Measurements from ENCODE around the gene AVPR2.
A peak's percentile ranks its signal among the peaks of the same experiment; 100 is the strongest.

Gene AVPR2

GRCh38 chrX:153903991-153904957, at the start of gene AVPR2:
AVPR2 (plus strand) TSS chrX:153904673; CDS start chrX:153905146, 473 bp downstream.
- no peak for DNase-seq

GRCh38 chrX:153854702-153855101, 49.8 kb upstream of the AVPR2 start:
- DNase-seq, result no peak

DNA sequence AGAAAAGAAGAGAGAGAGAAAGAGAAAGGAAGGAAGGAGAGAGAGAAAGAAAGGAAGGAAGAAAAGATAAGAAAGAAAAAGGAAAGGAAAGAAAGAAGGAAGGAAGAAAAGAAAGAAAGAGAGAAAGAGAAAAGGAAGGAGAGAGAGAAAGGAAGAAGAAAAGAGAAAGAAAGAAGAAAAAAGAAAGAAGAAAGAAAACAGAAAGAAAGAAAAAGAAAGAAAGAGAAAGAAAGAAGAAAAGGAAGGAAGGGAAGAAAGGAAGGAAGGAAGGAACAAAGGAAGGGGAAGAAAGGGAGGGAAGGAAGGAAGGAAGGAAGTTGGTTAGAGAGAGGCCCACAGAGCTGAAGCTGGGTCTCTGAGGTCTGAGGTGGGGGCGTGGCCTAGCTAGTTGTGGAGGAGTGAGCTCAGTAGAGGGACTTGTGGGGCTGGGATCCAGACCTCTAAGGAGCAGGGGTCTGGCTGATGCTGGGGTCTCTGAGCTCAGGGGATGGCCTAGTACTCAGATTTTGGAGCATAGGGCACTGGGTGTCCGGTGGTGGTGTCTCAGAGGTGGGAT, 47.0 kb upstream of the AVPR2 start:
- no peak for DNase-seq

- DNase-seq, result no peak
Measured at GRCh38 chrX:153861151-153861550, 43.3 kb upstream of the AVPR2 start.

DNA sequence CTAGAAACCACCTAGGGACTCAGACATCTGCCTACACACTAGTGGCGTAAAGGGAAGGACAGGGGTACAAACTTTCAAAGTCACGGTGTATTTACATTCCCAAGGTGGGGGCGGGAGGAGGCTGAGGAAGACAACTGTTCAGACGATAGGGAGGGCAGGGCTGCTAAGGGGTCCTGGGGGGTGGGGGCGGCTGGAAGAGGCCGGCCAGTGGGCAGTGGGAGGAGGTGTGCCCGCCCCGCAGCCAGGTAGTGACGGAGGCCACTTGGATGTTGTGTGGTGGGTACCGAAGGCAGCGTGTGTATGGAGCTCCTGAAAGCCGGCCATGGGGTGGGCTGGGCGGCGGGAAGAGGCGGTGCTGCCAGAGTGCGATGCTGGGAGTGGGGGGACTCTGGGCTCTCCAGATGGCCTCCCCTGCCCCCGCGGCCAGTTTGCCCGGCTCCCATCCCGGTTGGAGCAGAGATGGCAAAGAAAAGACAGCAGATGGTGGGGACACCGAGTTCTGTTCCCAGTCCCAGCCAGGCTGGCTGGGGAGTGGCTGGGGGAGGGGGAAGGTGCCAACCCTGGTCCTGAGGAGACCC, 42.7 kb upstream of the AVPR2 start:
- peak in 1 of 2 experiments; percentile 50 for DNase-seq

DNA sequence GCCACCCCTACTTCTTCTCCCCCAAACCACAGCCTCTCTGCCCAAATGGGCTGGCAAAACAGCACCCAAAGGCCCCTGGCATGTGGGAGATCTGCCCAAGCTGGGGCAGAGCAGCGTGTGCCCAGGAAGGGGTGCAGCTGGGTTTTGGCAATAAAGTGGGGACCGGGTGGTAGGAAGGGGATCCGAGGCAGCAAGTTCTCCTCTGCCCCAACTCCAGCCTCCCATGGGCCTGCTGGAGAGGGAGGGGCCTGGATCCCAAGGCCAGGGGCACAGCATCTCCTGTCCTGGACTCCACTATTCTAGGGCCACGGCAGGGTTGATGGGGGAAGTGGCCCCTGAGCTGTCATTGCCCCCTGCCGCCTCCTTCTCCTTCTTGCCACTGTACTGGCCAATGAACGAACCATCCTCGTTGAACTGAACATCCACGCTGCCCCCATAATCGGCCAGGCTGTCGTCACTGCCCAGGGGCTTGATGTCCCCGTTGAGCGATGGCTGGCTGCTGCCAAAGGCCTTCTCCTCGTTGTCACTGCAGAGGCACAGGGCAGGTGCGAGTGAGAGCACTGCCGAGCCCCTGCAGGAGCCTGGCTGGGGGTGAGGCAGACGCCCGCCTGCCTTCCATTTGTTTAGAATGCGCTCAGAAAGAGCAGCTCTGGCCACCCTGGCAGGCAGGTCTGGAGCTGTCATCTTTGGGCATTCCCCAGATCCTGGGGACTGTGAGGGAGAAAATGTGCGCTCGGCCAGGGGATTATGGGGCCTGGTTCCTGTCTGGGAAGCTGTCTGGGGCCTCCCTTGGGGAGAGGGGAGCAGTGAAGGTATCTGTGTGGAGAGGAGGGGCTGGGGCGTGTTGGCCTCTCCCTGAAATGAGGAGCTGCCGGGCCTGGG, 41.9 kb upstream of the AVPR2 start:
- DNase-seq, result no peak

GRCh38 chrX:153863251-153863991, 41.1 kb upstream of the AVPR2 start:
- no peak for DNase-seq

DNA sequence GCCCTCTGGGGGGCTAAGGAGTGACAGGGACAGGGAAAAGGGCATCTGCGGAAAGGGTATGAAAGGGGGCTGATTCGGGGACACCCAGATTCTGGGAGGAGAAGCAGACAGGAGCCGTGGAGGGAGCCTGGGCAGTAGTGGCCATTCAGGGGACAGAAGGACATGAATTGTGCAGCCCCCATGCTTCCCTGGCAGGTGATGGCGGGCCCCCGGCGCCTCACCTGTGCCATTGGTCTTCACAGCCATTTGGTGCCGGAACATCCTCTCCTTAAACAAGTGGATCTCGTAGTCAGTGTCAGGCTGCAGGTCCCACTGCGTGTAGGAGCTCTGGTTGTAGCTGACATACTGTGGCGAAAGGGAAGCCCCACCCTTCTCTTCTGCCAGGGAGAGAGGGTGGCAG, 40.4 kb upstream of the AVPR2 start:
- no peak for DNase-seq

DNA sequence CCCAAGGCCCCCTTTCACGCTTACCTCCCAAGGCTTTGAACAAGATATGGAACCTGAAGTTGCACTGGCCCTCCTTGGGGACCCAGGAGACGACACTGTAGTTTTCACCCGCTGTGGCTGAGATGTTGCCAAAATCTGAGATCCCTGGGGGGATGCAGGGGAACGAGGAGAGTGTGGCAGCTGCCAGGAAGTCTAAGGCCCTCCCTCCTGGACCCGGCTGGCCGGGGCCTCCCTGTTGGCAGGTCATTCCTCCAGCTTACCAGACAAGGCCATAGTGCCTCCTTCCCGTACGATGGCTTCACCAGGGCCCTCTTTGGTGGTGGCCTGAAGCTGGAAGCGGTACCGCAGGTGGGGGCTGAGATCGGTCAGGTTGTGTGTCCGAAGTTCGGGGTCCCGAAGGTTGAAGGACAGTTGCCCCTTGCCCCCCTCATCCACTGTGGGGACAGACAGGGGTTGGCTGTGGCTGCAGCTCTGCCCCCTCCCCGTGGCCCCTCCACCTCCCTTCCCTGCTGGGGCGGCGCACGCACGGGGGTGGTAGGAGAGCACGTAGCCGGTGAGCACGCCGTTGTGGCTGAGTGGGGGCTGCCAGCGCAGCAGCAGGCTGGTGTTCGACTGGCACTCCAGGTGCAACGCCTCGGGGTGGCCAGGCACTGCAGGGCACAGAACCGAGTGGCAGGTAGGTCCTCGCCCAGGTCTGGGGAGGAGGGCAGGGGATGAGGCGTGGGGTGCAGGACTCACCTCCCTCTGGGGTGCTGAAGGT, 39.7 kb upstream of the AVPR2 start:
- DNase-seq, result no peak

- DNase-seq, result no peak
Measured at GRCh38 chrX:153865321-153865580, 39.2 kb upstream of the AVPR2 start.

DNA sequence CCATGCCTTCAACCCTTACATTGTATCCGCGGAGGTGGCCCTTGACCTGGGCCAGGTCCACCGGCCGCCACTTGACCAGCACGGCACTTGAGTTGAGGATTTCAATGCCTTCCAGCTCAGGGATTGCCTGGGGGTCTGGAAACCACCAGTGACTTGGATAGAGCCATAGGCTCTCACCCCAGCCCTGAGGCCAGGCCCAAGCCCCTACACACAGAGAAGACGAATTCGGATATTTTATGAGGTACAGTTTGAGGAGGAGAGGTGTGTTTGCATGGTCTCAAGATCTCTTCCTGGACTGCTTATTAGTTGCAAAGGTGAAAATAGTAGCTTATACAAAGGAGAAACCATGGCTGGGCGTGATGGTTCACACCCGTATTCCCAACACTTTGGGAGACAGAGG, 38.8 kb upstream of the AVPR2 start:
- DNase-seq, result no peak

GRCh38 chrX:153866302-153867019, 38.0 kb upstream of the AVPR2 start:
- DNase-seq, result no peak

- DNase-seq, result no peak
Measured at GRCh38 chrX:153867139-153867538, 37.3 kb upstream of the AVPR2 start.

GRCh38 chrX:153867671-153868070, 36.8 kb upstream of the AVPR2 start:
- no peak for DNase-seq

DNA sequence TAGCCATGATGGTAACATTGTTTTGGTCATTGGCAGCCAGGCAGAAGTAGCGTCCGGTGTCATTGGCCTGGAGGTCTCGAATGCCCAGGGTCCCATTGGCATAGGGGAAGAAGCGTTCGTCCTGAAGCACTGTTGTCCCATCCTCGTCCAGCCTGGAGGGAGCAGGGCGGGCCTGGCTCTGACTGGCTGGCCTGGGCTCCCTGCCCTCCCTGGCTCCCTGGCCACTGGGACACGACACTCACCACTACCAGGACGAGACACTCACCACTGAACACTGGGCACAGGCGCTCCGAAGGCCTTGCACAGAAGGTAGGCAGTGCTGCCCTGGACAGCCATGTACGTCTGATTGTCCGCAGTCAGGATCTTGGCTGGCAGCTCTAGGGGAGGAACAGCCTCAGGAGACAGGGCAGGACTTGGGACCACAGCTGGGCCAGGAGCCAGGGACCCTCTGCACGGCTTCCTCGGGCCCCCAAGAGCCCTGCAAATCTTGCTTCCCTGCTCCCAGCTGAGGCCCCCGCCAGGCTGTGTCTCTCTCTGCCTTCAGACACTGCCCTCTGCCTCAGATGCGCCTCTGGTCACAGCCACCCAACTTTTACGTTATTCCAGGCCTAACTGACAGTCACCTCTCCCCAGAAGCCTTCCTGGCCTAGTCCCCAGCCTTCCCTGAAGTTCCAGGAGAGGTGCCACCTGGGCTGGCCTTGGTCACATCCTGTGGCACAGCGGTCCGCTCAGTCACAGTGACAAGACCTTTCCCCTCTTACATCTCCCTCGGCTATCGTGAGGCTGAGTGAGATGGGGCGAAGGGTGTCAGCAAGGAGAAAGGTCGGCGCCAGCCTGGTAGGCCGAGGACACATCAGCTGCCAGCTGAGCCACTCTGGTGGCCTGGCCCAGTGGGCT, 35.6 kb upstream of the AVPR2 start:
- DNase-seq, result no peak

- no peak for DNase-seq
Measured at GRCh38 chrX:153869473-153870287, 34.8 kb upstream of the AVPR2 start.

DNA sequence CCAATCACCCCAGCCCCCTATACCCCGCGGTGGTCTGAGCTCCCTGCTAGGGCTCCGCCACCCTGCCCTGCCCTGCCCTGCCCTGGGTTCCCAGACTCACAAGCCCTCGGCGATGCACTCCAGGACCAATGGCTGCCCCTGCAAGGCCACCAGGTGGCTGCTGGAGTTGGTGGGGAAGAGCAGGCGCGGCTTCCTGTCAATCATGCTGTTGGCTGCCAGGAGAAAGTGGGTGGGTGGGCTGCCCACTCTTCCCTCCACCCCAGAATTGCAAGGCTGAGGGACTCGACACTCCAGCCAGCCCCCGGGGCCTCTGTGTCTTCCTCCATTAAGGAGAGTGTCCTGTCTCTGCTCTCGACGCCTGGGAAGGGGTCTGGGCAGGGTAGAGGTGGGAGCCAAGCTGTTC, 34.2 kb upstream of the AVPR2 start:
- no peak for DNase-seq

GRCh38 chrX:153870791-153871360, 33.6 kb upstream of the AVPR2 start:
- DNase-seq, result no peak

GRCh38 chrX:153871451-153871850, 33.0 kb upstream of the AVPR2 start:
- DNase-seq, result no peak
